ENCODE results near the gene USH1G. TPM values are rescaled to one million over a fixed set of nuclear protein-coding genes. Genes with fewer than 3 reads are reported as not detected.

The USH1G gene
- total and polyA plus RNA-seq, 2 of the 13 experiments (the other 11 are each of a cell fraction or from before 2014, with no cell fraction given), result 0.04 TPM; not detected in 1

GRCh38 chr17:74919440-74920305, 3.4 kb downstream of the USH1G start (continued):
- TF ChIP-seq HCFC1 (IDR thresholded peaks at IDR 0.05; ENCODE audit: low read depth, low read length) (no peak), MTF2 (CRISPR knock-in tag; IDR thresholded peaks at IDR 0.05; ENCODE audit: borderline replicate concordance) (no peak), ZNF792 (CRISPR knock-in tag; IDR thresholded peaks at IDR 0.05) (0 out of 2 replicates have a peak, but pooled peaks have one; percentile 40), NFKB2 (CRISPR knock-in tag; IDR thresholded peaks at IDR 0.05; ENCODE audit: borderline replicate concordance) (0 out of 2 replicates have a peak, but pooled peaks have one; percentile 61), HMGXB4 (CRISPR knock-in tag; IDR thresholded peaks at IDR 0.05; ENCODE audit: borderline replicate concordance in 1 of 2, low read depth in 1 of 2) (0 out of 4 replicates have a peak, but pooled peaks of 1 of the 2 experiments have one; percentile 27), ZMAT3 (CRISPR knock-in tag; conservative IDR thresholded peaks at IDR 0.05) (no peak), ZNF274 (CRISPR knock-in tag; IDR thresholded peaks at IDR 0.05) (peak; percentile 49; the same call in 1 of the 2 replicates), HOXA3 (CRISPR knock-in tag; IDR thresholded peaks at IDR 0.05) (0 out of 2 replicates have a peak, but pooled peaks have one; percentile 11), NKX3-1 (CRISPR knock-in tag; IDR thresholded peaks at IDR 0.05) (no peak), PAX8 (CRISPR knock-in tag; IDR thresholded peaks at IDR 0.05; ENCODE audit: borderline replicate concordance) (no peak), ZNF790 (CRISPR knock-in tag; IDR thresholded peaks at IDR 0.05; ENCODE audit: borderline replicate concordance) (no peak), MAX (IDR thresholded peaks at IDR 0.05) (peak; percentile 76), ZNF549 (CRISPR knock-in tag; IDR thresholded peaks at IDR 0.05) (no peak), GMEB1 (CRISPR knock-in tag; IDR thresholded peaks at IDR 0.05; ENCODE audit: borderline replicate concordance) (no peak), KLF16 (CRISPR knock-in tag; IDR thresholded peaks at IDR 0.05) (no peak), RARA (CRISPR knock-in tag; IDR thresholded peaks at IDR 0.05) (0 out of 2 replicates have a peak, but pooled peaks have one; percentile 40), NR2F1 (CRISPR knock-in tag; IDR thresholded peaks at IDR 0.05) (peak in 1 of 2 experiments; percentile 61; a peak in 1 of 4 replicates), TBX2 (CRISPR knock-in tag; IDR thresholded peaks at IDR 0.05; ENCODE audit: borderline replicate concordance) (no peak), TAF15 (IDR thresholded peaks at IDR 0.05; ENCODE audit: low read depth, low read length, poor library complexity, severe bottlenecking) (no peak)
- TF ChIP-seq, protein P1, sequence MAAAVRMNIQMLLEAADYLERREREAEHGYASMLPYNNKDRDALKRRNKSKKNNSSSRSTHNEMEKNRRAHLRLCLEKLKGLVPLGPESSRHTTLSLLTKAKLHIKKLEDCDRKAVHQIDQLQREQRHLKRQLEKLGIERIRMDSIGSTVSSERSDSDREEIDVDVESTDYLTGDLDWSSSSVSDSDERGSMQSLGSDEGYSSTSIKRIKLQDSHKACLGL (CRISPR knock-in tag; IDR thresholded peaks at IDR 0.05), result peak; percentile 53; the same call in 1 of the 2 replicates
- TF ChIP-seq, protein P2, sequence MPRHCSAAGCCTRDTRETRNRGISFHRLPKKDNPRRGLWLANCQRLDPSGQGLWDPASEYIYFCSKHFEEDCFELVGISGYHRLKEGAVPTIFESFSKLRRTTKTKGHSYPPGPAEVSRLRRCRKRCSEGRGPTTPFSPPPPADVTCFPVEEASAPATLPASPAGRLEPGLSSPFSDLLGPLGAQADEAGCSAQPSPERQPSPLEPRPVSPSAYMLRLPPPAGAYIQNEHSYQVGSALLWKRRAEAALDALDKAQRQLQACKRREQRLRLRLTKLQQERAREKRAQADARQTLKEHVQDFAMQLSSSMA (CRISPR knock-in tag; IDR thresholded peaks at IDR 0.05), result 0 out of 2 replicates have a peak, but pooled peaks have one; percentile 27
- TF ChIP-seq, protein P3, sequence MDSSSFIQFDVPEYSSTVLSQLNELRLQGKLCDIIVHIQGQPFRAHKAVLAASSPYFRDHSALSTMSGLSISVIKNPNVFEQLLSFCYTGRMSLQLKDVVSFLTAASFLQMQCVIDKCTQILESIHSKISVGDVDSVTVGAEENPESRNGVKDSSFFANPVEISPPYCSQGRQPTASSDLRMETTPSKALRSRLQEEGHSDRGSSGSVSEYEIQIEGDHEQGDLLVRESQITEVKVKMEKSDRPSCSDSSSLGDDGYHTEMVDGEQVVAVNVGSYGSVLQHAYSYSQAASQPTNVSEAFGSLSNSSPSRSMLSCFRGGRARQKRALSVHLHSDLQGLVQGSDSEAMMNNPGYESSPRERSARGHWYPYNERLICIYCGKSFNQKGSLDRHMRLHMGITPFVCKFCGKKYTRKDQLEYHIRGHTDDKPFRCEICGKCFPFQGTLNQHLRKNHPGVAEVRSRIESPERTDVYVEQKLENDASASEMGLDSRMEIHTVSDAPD (CRISPR knock-in tag; IDR thresholded peaks at IDR 0.05), result no peak

Data from HepG2 (cell line).